NCI-H2029 (cell line): ENCODE measurements around the gene SLC2A9.

Source experiments
- DNase-seq: peaks from one replicate; lab custom pipeline; 2025; lab: John Stamatoyannopoulos, UW

SLC2A9 gene

GRCh38 chr4:10045481-10045880 is 24.2 kb upstream of the SLC2A9 start:
- no peak for DNase-seq

GRCh38 chr4:10041036-10041435 is 19.7 kb upstream of the SLC2A9 start:
- DNase-seq, result no peak

GRCh38 chr4:10040049-10040892 is 19.0 kb upstream of the SLC2A9 start:
- no peak for DNase-seq

- no peak for DNase-seq
Observed at GRCh38 chr4:10036807-10037342, 15.6 kb upstream of the SLC2A9 start.

GRCh38 chr4:10035130-10035529 is 13.8 kb upstream of the SLC2A9 start:
- no peak for DNase-seq

- no peak for DNase-seq
Observed at GRCh38 chr4:10034612-10035104, 13.4 kb upstream of the SLC2A9 start.

GRCh38 chr4:10034136-10034535 is 12.8 kb upstream of the SLC2A9 start:
- DNase-seq, result no peak

- DNase-seq, result no peak
Observed at GRCh38 chr4:10033191-10033881, 12.0 kb upstream of the SLC2A9 start.

GRCh38 chr4:10032625-10033024 is 11.3 kb upstream of the SLC2A9 start:
- peak; percentile 36 for DNase-seq

- no peak for DNase-seq
Observed at GRCh38 chr4:10031668-10032590, 10.6 kb upstream of the SLC2A9 start.

GRCh38 chr4:10030972-10031667 is 9.8 kb upstream of the SLC2A9 start:
- DNase-seq, result no peak

GRCh38 chr4:10029403-10029802 is 8.1 kb upstream of the SLC2A9 start:
- DNase-seq, result no peak

- no peak for DNase-seq
Observed at GRCh38 chr4:10028910-10029309, 7.6 kb upstream of the SLC2A9 start.

- no peak for DNase-seq
Observed at GRCh38 chr4:10026485-10026884, 5.2 kb upstream of the SLC2A9 start.

GRCh38 chr4:10025230-10025806 is 4.0 kb upstream of the SLC2A9 start:
- no peak for DNase-seq

GRCh38 chr4:10024303-10024702 is 3.0 kb upstream of the SLC2A9 start:
- DNase-seq, result no peak

GRCh38 chr4:10023806-10024205 is 2.5 kb upstream of the SLC2A9 start:
- DNase-seq, result no peak

- DNase-seq, result no peak
Observed at GRCh38 chr4:10023050-10023419, 1.7 kb upstream of the SLC2A9 start.

GRCh38 chr4:10022346-10023049 is 1.2 kb upstream of the SLC2A9 start:
- DNase-seq, result no peak

GRCh38 chr4:10021653-10022023 is 341 bp upstream of the SLC2A9 start:
- DNase-seq, result no peak
